ENCODE results near the gene ELMO3.

Gene ELMO3

DNA sequence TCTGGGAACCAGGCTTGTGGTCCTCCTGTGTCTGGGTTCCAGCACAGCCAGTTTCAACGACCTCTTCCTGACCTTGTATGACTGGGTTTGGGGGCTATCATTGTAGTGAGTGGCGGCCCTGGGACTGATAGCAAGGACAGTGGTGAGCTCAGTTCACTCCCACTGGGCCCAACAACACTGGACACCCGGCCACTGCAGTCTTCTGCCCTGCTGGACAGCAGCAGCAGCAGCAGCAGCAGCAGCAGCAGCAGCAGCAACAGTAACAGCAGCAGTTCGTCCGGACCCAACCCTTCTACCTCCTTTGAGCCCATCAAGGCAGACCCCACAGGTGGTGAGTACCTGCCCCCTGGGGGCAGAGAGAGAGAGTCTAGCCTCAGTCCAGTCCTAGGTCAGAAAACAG, 3.3 kb upstream of the ELMO3 start:
- TF ChIP-seq, protein P1, sequence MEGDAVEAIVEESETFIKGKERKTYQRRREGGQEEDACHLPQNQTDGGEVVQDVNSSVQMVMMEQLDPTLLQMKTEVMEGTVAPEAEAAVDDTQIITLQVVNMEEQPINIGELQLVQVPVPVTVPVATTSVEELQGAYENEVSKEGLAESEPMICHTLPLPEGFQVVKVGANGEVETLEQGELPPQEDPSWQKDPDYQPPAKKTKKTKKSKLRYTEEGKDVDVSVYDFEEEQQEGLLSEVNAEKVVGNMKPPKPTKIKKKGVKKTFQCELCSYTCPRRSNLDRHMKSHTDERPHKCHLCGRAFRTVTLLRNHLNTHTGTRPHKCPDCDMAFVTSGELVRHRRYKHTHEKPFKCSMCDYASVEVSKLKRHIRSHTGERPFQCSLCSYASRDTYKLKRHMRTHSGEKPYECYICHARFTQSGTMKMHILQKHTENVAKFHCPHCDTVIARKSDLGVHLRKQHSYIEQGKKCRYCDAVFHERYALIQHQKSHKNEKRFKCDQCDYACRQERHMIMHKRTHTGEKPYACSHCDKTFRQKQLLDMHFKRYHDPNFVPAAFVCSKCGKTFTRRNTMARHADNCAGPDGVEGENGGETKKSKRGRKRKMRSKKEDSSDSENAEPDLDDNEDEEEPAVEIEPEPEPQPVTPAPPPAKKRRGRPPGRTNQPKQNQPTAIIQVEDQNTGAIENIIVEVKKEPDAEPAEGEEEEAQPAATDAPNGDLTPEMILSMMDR (IDR thresholded peaks at IDR 0.05; ENCODE audit: low read depth, low read length), result no peak
- H3K4me3 ChIP-seq (ENCODE audit: low read depth, low read length), result no peak overlapping the region

DNA sequence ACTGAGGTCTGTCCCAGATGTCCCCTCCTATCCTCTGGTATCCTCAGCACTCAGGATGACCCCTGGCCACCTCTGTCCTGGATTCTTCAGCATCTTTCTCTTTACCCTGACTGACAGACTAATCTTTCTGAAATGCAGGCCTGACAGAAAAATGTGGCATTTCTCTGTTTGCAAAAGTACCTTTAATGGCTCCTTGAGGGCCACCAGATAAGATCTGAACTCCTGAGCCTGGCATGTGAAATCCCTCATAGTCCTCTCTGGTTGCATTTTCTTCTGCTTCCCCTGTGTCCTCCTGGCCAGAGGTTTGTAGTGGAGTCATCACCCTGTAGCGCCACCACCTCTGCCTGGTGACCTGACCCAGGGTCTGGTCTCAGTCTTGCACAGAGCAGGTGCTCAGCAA, 2.0 kb upstream of the ELMO3 start:
- TF ChIP-seq, protein P1 (IDR thresholded peaks at IDR 0.05; ENCODE audit: low read depth, low read length), result no peak
- no peak overlapping the region for H3K4me3 ChIP-seq (ENCODE audit: low read depth, low read length)

DNA sequence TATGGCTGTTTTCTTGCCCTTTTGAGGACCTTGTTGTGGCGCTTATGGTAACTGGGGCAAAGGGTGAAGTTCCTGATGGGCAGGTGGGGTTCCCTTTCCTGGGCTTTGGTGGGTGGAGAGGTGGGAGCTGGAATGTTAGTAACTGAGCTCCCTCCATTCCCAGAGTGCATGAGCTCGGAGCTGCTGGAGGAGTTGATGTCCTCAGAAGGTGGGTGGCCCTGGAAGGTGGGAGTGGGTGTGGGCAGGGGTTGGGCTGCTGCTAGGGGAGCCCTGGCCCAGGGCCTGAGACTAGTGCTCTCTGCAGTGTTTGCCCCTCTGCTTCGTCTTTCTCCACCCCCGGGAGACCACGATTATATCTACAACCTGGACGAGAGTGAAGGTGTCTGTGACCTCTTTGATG, 1.2 kb upstream of the ELMO3 start:
- H3K4me3 ChIP-seq (ENCODE audit: low read depth, low read length), result no peak overlapping the region
- TF ChIP-seq, protein P1 (IDR thresholded peaks at IDR 0.05; ENCODE audit: low read depth, low read length), result no peak

DNA sequence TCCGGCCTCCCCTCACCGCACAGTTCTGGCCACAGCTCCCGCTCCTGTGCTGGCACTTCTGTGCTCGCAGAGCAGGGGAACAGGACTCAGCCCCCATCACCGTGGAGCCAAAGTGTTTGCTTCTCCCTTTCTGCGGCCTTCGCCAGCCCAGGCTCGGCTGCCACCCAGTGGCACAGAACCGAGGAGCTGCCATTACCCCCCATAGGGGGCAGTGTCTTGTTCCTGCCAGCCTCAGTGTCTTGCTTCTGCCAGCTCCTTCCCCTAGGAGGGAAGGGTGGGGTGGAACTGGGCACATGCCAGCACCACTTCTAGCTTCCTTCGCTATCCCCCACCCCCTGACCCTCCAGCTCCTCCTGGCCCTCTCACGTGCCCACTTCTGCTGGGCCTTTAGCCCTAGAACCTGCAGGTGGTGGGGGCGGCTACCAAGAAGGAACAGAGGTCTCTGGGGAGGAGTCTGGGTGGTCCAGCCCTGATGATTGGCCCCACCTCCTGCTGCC, 645 bp upstream of the ELMO3 start:
- H3K4me3 ChIP-seq (ENCODE audit: low read depth, low read length), result no peak overlapping the region
- TF ChIP-seq, protein P1 (IDR thresholded peaks at IDR 0.05; ENCODE audit: low read depth, low read length), result peak; percentile 47; the same call in 1 of the 2 replicates

DNA sequence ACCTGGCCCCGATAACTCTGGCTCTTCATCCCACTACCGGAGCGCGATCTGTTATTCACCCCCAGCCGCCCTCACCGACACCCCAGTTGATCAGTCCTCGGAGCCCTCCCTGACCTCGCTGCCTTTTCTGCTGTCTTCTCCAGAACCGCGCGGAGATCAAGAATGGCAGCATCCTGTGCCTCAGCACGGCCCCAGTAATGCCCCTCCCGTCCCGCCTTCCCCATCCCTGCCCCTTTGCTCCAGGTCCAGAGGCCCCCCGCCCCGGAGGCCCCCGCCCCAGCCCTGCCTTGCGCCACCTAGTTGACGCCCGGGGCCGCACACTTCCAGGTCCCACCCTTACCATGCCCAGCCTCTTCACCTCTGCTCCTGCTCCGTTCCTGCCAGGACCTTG, 872 bp downstream of the ELMO3 start:
- no peak overlapping the region for H3K4me3 ChIP-seq (ENCODE audit: low read depth, low read length)
- TF ChIP-seq, protein P1 (IDR thresholded peaks at IDR 0.05; ENCODE audit: low read depth, low read length), result no peak

DNA sequence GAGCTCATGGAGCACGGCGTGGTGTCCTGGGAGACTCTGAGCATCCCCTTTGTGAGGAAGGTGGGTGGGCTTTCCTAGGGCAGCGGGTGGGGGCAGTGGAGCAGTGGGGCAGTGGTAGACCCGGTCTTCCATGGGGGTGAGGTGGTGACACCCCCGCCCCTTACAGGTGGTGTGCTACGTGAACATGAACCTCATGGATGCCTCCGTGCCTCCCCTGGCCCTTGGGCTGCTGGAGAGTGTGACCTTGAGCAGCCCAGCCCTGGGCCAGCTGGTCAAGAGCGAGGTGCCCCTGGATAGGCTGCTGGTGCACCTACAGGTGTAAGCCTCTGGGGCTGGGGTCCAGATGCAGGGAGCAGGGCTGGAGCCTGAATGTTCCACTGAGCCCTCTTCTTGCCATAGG, 1.6 kb downstream of the ELMO3 start:
- H3K4me3 ChIP-seq (ENCODE audit: low read depth, low read length), result no peak overlapping the region
- TF ChIP-seq, protein P1 (IDR thresholded peaks at IDR 0.05; ENCODE audit: low read depth, low read length), result no peak

DNA sequence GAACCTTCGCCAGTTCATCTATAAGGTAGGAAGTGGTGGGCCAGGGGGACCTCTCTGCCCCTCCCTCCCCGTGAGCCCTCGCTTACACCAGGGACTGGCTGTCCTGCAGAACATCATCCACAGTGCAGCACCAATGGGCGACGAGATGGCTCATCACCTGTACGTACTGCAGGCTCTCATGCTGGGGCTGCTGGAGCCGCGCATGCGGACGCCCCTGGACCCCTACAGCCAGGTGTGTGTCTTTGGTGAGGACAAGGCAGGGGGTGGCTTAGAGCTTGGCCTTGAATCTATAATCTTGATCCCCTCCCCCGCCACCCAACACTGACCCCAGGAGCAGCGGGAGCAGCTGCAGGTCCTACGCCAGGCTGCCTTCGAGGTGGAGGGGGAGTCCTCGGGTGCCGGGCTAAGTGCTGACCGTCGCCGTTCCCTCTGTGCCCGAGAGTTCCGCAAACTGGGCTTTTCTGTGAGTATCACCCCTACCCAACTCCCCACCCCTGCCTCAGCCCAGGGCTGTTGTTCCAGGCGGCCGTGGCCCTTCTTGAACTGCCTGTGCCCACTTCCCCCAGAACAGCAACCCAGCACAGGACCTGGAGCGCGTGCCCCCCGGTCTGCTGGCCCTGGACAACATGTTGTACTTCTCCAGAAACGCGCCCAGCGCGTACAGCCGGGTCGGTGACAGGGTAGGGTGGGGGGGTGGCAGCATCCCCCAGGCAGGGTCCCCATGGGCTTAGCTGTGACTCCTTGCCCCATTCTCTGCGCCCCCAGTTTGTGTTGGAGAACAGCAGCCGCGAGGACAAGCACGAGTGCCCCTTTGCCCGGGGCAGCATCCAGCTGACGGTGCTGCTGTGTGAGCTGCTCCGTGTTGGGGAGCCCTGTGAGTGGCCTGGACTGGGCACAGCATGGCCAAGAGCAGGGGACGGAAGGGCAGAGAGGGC, 2.7 kb downstream of the ELMO3 start:
- no peak overlapping the region for H3K4me3 ChIP-seq (ENCODE audit: low read depth, low read length)
- TF ChIP-seq, protein P1 (IDR thresholded peaks at IDR 0.05; ENCODE audit: low read depth, low read length), result no peak

Data from WI38 (cell line).